Upper lobe of right lung (tissue), 1 donor: Measurements from ENCODE around the gene CLTB. TPM values are rescaled to one million over a fixed set of nuclear protein-coding genes. Genes with fewer than 3 reads are reported as not detected.

Experiments
- ATAC-seq: fragments of 200-7000 bp; cut with Tn5 transposase; one replicate; pipeline ENCODE4 v1.9.1; 2020; ENCODE audit warnings: mild to moderate bottlenecking, moderate library complexity
- DNase-seq: peaks from one replicate; pipeline ENCODE4 v3.0.0-alpha.2; 2020
- H3K27ac ChIP-seq: fragments of 200-600 bp; one replicate; pipeline ENCODE4 v1.8.0; 2022
- H3K27me3 ChIP-seq: fragments of 200-600 bp; one replicate; pipeline ENCODE4 v1.8.0; 2022; ENCODE audit warnings: mild to moderate bottlenecking
- H3K36me3 ChIP-seq: fragments of 200-600 bp; one replicate; pipeline ENCODE4 v1.8.0; 2022
- H3K4me1 ChIP-seq: fragments of 200-600 bp; one replicate; pipeline ENCODE4 v1.8.0; 2022
- H3K4me3 ChIP-seq: fragments of 200-600 bp; one replicate; pipeline ENCODE4 v1.8.0; 2022; ENCODE audit warnings: mild to moderate bottlenecking
- H3K9me3 ChIP-seq: fragments of 200-600 bp; one replicate; pipeline ENCODE4 v1.8.0; 2022
- intact Hi-C: fragments of 100-400 bp; cut with DNase I; formaldehyde crosslinking; loops from one replicate; pipeline ENCODE4 v1.11.0; 2022
- long read RNA-seq: library from polyadenylated mRNA; unstranded; transcript quantifications from one replicate; pipeline ENCODE4 v2.0.0, GENCODE V29; 2021
- total RNA-seq: library from RNA; stranded (reverse); fragmentation: NEBNext Ultra II Directional; extraction: Animal tissue kit (Norgen Biotek cat#: 25700); gene quantifications from one replicate; pipeline ENCODE4 v1.2.1, GENCODE V29; 2021
- TF ChIP-seq, protein P1 (sequence below): fragments of 200-600 bp; IDR thresholded peaks from one replicate; pipeline ENCODE4 v1.8.0; 2022; ENCODE audit warnings: antibody characterized with exemption
- donor health status: DM: no; HTN: yes; CAD: no; lungs with severe emphysema.

CLTB gene
- 80.9 TPM for total RNA-seq
- long read RNA-seq, transcript CLTB-202 (5 exons, 1,161 nt), result major isoform, 120 of 129 reads
- long read RNA-seq, partial matches to known transcripts, result 4 of 129 reads
- long read RNA-seq, other reads (novel, unspliced or antisense), result 2 of 129 reads

- Histone ChIP-seq H3K9me3 (no peaks in the 10 kb centered on the region), H3K27ac (peak within 1 kb of the TSS; percentile 93), H3K4me1 (peaks cover 32% of the 10 kb centered on the region), H3K36me3 (no peaks in the 10 kb centered on the region), H3K27me3 (no peaks in the 10 kb centered on the region), H3K4me3 (peak within 1 kb of the TSS; percentile 95)
- TF ChIP-seq, protein P1, sequence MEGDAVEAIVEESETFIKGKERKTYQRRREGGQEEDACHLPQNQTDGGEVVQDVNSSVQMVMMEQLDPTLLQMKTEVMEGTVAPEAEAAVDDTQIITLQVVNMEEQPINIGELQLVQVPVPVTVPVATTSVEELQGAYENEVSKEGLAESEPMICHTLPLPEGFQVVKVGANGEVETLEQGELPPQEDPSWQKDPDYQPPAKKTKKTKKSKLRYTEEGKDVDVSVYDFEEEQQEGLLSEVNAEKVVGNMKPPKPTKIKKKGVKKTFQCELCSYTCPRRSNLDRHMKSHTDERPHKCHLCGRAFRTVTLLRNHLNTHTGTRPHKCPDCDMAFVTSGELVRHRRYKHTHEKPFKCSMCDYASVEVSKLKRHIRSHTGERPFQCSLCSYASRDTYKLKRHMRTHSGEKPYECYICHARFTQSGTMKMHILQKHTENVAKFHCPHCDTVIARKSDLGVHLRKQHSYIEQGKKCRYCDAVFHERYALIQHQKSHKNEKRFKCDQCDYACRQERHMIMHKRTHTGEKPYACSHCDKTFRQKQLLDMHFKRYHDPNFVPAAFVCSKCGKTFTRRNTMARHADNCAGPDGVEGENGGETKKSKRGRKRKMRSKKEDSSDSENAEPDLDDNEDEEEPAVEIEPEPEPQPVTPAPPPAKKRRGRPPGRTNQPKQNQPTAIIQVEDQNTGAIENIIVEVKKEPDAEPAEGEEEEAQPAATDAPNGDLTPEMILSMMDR, result peak; percentile 65
- DNase-seq (peak; percentile 96), ATAC-seq (peak; percentile 97)
- intact Hi-C loops, result no loop called here
These were observed at the start of gene CLTB for GRCh38 chr5:176415952-176416924. TSS of gene CLTB (minus strand) at chr5:176416539. CDS start at chr5:176416363, 176 bp downstream.

DNA sequence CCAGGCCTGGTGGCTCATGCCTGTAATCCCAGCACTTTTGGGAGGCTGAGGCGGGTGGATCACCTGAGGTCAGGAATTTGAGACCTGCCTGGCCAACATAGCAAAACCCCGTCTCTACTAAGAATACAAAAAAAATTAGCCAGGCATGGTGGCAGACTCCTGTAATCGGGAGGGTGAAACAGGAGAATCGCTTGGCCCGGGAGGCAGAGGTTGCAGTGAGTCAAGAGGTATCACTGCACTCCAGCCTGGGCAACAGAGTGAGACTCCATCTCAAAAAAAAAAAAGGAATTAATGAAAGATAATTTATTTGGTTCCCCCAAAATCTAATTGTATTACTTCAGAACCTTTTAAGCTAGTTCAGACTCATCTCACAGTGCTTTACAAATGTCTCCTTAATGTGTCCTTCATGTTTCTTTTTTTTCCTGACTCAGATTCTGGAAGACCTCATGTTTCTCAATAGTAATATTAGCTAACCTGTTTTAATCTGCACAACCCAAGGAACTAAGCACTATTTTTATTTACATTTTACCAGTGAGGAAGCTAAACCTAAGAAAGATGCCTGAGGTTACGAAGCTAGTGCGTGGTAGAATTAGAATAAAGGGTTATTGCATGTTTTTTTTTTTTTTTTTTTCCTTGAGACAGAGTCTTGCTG is 46.9 kb upstream of the CLTB start:
- Histone ChIP-seq H3K27ac (no peak overlapping the region), H3K4me3 (no peak overlapping the region), H3K27me3 (no peaks in the 10 kb centered on the region), H3K4me1 (peaks cover 10% of the 10 kb centered on the region), H3K9me3 (no peaks in the 10 kb centered on the region), H3K36me3 (peaks cover 11% of the 10 kb centered on the region)
- TF ChIP-seq, protein P1, result no peak
- intact Hi-C loops, result no loop called here
- ATAC-seq (no peak), DNase-seq (no peak)

GRCh38 chr5:176461349-176461748 is 45.0 kb upstream of the CLTB start:
- H3K4me3 ChIP-seq, result no peak overlapping the region
- intact Hi-C loops, result no loop called here
- H3K4me1 ChIP-seq, result peaks cover 11% of the 10 kb centered on the region
- DNase-seq (no peak), ATAC-seq (no peak)
- TF ChIP-seq, protein P1, result no peak
- peaks cover 11% of the 10 kb centered on the region for H3K36me3 ChIP-seq
- H3K27me3 ChIP-seq, result no peaks in the 10 kb centered on the region
- no peak overlapping the region for H3K27ac ChIP-seq
- no peaks in the 10 kb centered on the region for H3K9me3 ChIP-seq

GRCh38 chr5:176458904-176459561 is 42.7 kb upstream of the CLTB start:
- intact Hi-C loops, result no loop called here
- Histone ChIP-seq H3K4me1 (peaks cover 11% of the 10 kb centered on the region), H3K4me3 (no peak overlapping the region), H3K9me3 (no peaks in the 10 kb centered on the region), H3K36me3 (no peaks in the 10 kb centered on the region), H3K27me3 (no peaks in the 10 kb centered on the region), H3K27ac (no peak overlapping the region)
- TF ChIP-seq, protein P1, result no peak
- no peak for DNase-seq
- no peak for ATAC-seq

DNA sequence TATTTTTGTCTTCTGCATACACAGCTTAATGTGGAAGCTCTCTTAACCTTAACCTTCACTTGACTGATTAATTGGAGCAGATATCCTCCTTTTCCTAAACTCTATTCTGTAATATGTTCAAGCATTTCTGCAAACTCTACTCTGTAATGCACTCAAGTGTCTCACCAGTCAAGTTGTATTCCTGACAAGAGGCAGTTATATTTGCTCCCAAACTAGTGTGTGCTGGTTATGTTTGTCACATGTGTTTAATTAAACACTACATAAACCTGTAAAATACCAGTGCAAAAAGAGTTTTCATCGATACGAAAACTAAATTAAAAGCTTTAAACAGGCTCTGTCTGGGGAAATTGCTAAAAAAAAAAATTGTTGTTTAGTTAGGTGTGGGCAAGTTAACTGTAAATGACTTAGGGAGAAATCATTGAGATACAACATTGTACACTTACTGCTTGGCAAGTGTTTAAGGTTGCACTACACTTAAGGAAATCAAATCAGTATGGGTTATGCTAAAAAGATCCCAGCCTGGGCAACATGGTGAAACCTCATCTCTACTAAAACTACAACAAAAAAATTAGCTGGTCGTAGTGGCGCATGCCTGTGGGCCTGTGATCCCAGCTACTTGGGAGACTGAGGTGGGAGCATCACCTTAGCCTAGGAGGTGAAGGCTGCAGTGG is 38.5 kb upstream of the CLTB start:
- Histone ChIP-seq H3K27ac (no peak overlapping the region), H3K27me3 (no peaks in the 10 kb centered on the region), H3K4me1 (peaks cover 12% of the 10 kb centered on the region), H3K9me3 (no peaks in the 10 kb centered on the region), H3K4me3 (no peak overlapping the region), H3K36me3 (peaks cover 18% of the 10 kb centered on the region)
- intact Hi-C loops, result no loop called here
- TF ChIP-seq, protein P1, result no peak
- peak; percentile 90 for ATAC-seq
- no peak for DNase-seq
